ENCODE measurements around the gene PIEZO2.

DNA sequence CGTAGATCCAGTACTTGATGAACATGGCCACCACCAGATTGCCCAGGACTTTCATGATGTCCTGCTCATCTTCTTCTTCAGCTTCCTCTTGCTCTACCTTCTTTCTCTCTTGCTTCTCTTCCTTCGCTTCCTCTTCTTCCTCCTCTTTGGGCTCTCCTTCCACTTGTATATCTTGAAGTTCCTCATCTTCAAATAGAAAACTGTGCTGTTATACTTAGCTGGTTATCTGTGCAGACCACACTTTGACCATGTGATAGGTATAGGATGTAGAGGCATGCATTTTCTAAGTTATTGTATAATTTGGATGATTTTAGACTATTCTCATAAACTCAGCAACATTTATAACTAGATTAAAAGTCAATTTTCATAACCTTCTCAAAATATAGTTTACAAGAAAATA is 360.2 kb downstream of the PIEZO2 start:
- TF ChIP-seq, protein P1, sequence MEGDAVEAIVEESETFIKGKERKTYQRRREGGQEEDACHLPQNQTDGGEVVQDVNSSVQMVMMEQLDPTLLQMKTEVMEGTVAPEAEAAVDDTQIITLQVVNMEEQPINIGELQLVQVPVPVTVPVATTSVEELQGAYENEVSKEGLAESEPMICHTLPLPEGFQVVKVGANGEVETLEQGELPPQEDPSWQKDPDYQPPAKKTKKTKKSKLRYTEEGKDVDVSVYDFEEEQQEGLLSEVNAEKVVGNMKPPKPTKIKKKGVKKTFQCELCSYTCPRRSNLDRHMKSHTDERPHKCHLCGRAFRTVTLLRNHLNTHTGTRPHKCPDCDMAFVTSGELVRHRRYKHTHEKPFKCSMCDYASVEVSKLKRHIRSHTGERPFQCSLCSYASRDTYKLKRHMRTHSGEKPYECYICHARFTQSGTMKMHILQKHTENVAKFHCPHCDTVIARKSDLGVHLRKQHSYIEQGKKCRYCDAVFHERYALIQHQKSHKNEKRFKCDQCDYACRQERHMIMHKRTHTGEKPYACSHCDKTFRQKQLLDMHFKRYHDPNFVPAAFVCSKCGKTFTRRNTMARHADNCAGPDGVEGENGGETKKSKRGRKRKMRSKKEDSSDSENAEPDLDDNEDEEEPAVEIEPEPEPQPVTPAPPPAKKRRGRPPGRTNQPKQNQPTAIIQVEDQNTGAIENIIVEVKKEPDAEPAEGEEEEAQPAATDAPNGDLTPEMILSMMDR (IDR thresholded peaks at IDR 0.05; ENCODE audit: low read depth, low read length, poor library complexity, severe bottlenecking), result no peak
- no peak for TF ChIP-seq EZH2phosphoT487 (IDR thresholded peaks at IDR 0.05; ENCODE audit: borderline replicate concordance, low read length)

Measured in DOHH2 (cell line).